GDM1 (cell line): Measurements from ENCODE around the gene ADCY10.
"Not testable (repeated sequence)": the region's sequence is repeated elsewhere in the genome, so short reads cannot be mapped to it uniquely, and the experiment has no call there.

ENCODE experiments used
- DNase-seq: peaks from one replicate; lab custom pipeline; 2025; lab: John Stamatoyannopoulos, UW

Gene ADCY10

GRCh38 chr1:167881069-167881468 is 32.9 kb downstream of the ADCY10 start:
- DNase-seq = no peak

- DNase-seq = no peak
Observed at GRCh38 chr1:167880580-167881021, 33.3 kb downstream of the ADCY10 start.

- DNase-seq = no peak
Observed at GRCh38 chr1:167879508-167879907, 34.4 kb downstream of the ADCY10 start.

GRCh38 chr1:167878372-167879160 is 35.4 kb downstream of the ADCY10 start:
- DNase-seq = no peak

- DNase-seq = no peak
Observed at GRCh38 chr1:167876597-167877175, 37.2 kb downstream of the ADCY10 start.

- DNase-seq = no peak
Observed at GRCh38 chr1:167871331-167871730, 42.6 kb downstream of the ADCY10 start.

GRCh38 chr1:167869157-167870001 is 44.6 kb downstream of the ADCY10 start:
- DNase-seq = not testable (repeated sequence)

- DNase-seq = not testable (repeated sequence)
Observed at GRCh38 chr1:167866739-167867414, 47.1 kb downstream of the ADCY10 start.

- DNase-seq = not testable (repeated sequence)
Observed at GRCh38 chr1:167866326-167866725, 47.6 kb downstream of the ADCY10 start.

- not testable (repeated sequence) for DNase-seq
Observed at GRCh38 chr1:167865804-167866308, 48.1 kb downstream of the ADCY10 start.

GRCh38 chr1:167865193-167865592 is 48.7 kb downstream of the ADCY10 start:
- not testable (repeated sequence) for DNase-seq

GRCh38 chr1:167864392-167865032 is 49.4 kb downstream of the ADCY10 start:
- DNase-seq = no peak

GRCh38 chr1:167863921-167864279 is 50.0 kb downstream of the ADCY10 start:
- no peak for DNase-seq

- DNase-seq = not testable (repeated sequence)
Observed at GRCh38 chr1:167863191-167863920, 50.6 kb downstream of the ADCY10 start.

GRCh38 chr1:167862432-167863076 is 51.4 kb downstream of the ADCY10 start:
- no peak for DNase-seq

GRCh38 chr1:167861664-167862381 is 52.1 kb downstream of the ADCY10 start:
- DNase-seq = no peak

GRCh38 chr1:167860231-167860923 is 53.6 kb downstream of the ADCY10 start:
- no peak for DNase-seq

GRCh38 chr1:167856711-167857418 is 57.1 kb downstream of the ADCY10 start:
- DNase-seq = no peak
